ENCODE results near the gene ZNF181. TPM values are rescaled to one million over a fixed set of nuclear protein-coding genes. Genes with fewer than 3 reads are reported as not detected.

Gene ZNF181
- total RNA-seq, 1 experiment from 2014 or later: 8.2 TPM

- no peak overlapping the region for H3K14ac ChIP-seq (ENCODE audit: insufficient read depth, low read length)
- peaks cover 33% of the 10 kb centered on the region for H3K27me3 Mint-ChIP-seq (ENCODE audit: low read depth)
- H4K91ac ChIP-seq (ENCODE audit: insufficient read length, low read depth, low read length): no peak overlapping the region
- no peaks in the 10 kb centered on the region for H3K23me2 ChIP-seq (ENCODE audit: insufficient read length, low read depth, low read length, poor library complexity, severe bottlenecking)
- no peaks in the 10 kb centered on the region for H3K9me3 ChIP-seq (ENCODE audit: control insufficient read depth, low read depth, low read length)
- H2BK15ac ChIP-seq (ENCODE audit: low read depth, low read length): no peak overlapping the region
- peaks cover 75 to 87% of the 10 kb centered on the region in 2 experiments for H3K9me3 Mint-ChIP-seq
- H2BK120ac ChIP-seq (ENCODE audit: low read depth, low read length, poor library complexity, severe bottlenecking): no peak overlapping the region
- H2BK12ac ChIP-seq (ENCODE audit: insufficient read length, low read depth, low read length): no peak overlapping the region
- WGBS (ENCODE audit: extremely low coverage, insufficient read length, low lambda C conversion rate): no CpG with 5 or more reads among the region's 2 CpGs
- H3T11ph ChIP-seq (ENCODE audit: low read length): no peak overlapping the region
- H2BK5ac ChIP-seq (ENCODE audit: insufficient read length, low read length): no peak overlapping the region
- no peak overlapping the region for H3K18ac ChIP-seq (ENCODE audit: insufficient read length, low read depth, low read length)
- H3K4me2 ChIP-seq (ENCODE audit: insufficient read depth, insufficient read length, low read length): no peak overlapping the region
- no peak overlapping the region for H3K23ac ChIP-seq (ENCODE audit: insufficient read length, low read depth, low read length)
- no peaks in the 10 kb centered on the region for H3K27me3 ChIP-seq (ENCODE audit: insufficient read depth, low read length)
- TF ChIP-seq CTCF (conservative IDR thresholded peaks at IDR 0.05): no peak
- no peaks in the 10 kb centered on the region for H3K79me2 ChIP-seq (ENCODE audit: insufficient read depth, low read length)
- no peaks in the 10 kb centered on the region for H4K20me1 ChIP-seq (ENCODE audit: control insufficient read depth, insufficient read depth, insufficient read length)
- H3K4me3 Mint-ChIP-seq: no peak overlapping the region
- H3K9ac ChIP-seq (ENCODE audit: extremely low read depth, insufficient read length, low read length): no peak overlapping the region
- H3K27ac Mint-ChIP-seq: no peak overlapping the region
- H3K4me1 Mint-ChIP-seq: no peaks in the 10 kb centered on the region
- no peak overlapping the region for H2AK5ac ChIP-seq (ENCODE audit: insufficient read length, low read length)
- no peak overlapping the region for H3K27ac ChIP-seq (ENCODE audit: insufficient read length, low read depth, low read length)
- H4K8ac ChIP-seq (replicated peaks; ENCODE audit: insufficient read length, low read depth, low read length): no peak overlapping the region
- H3K4ac ChIP-seq (ENCODE audit: low read depth, low read length): no peak overlapping the region
- peaks cover 0 to 4% (median 0%) of the 10 kb centered on the region in 3 experiments; a peak in 4 of 7 replicates for H3K36me3 Mint-ChIP-seq (ENCODE audit: insufficient read depth in 1 of 3, low read depth in 3 of 3)
- H2AFZ ChIP-seq (ENCODE audit: low read length): no peak overlapping the region
- no peak overlapping the region for H4K5ac ChIP-seq (ENCODE audit: insufficient read length, low read depth, low read length)
- H3K56ac ChIP-seq (ENCODE audit: insufficient read length, low read depth, low read length): no peak overlapping the region
- H2BK20ac ChIP-seq (ENCODE audit: low read depth, low read length, poor library complexity, severe bottlenecking): no peak overlapping the region
- DNase-seq: no peak
- no peaks in the 10 kb centered on the region for H3K79me1 ChIP-seq (ENCODE audit: insufficient read depth, low read depth, low read length, poor library complexity, severe bottlenecking)
- no peaks in the 10 kb centered on the region for H3K4me1 ChIP-seq (ENCODE audit: insufficient read depth, low read length)
Observed at GRCh38 chr19:34788074-34788473, 54.0 kb downstream of the ZNF181 start.
